ENCODE results near the gene CIAO2B.

- TF ChIP-seq CTCF (IDR thresholded peaks at IDR 0.05; ENCODE audit: extremely low read depth in 1 of 2, insufficient read depth in 1 of 2, low read depth in 1 of 2, low read length in 2 of 2) (no peak), GATA2 (IDR thresholded peaks at IDR 0.05; ENCODE audit: insufficient read depth, insufficient read length, low read depth, low read length) (no peak), MYC (IDR thresholded peaks at IDR 0.05; ENCODE audit: low read depth, low read length) (no peak), EZH2 (IDR thresholded peaks at IDR 0.05; ENCODE audit: borderline replicate concordance, low read depth, low read length, severe bottlenecking) (no peak), POLR2A (IDR thresholded peaks at IDR 0.05; ENCODE audit: low read depth, low read length) (no peak), FOS (IDR thresholded peaks at IDR 0.05; ENCODE audit: borderline replicate concordance, insufficient read depth, low read length) (no peak), MAX (IDR thresholded peaks at IDR 0.05; ENCODE audit: insufficient read depth, insufficient read length) (no peak), POLR2AphosphoS5 (IDR thresholded peaks at IDR 0.05; ENCODE audit: insufficient read depth, low read depth, low read length) (no peak), JUN (IDR thresholded peaks at IDR 0.05; ENCODE audit: borderline replicate concordance, insufficient read depth, insufficient read length, low read depth) (no peak)
These were observed 18.4 kb upstream of the CIAO2B start for GRCh38 chr16:66952430-66953110.
